GM12878 (cell line): ENCODE measurements around the gene DNAI2. TPM values are rescaled to one million over a fixed set of nuclear protein-coding genes. Genes with fewer than 3 reads are reported as not detected.

Experiments
- ATAC-seq: fragments of 200-7000 bp; cut with Tn5 transposase; 3 replicates; pipeline ENCODE4 v1.9.1; 2020; ENCODE audit warnings: mild to moderate bottlenecking, moderate library complexity
- BruUV-seq: library from RNA; stranded (reverse); fragments of 400-500 nt; replicated peaks from 2 replicates; lab custom pipeline; 2021; lab: Mats Ljungman, UMichigan
- CTCF ChIA-PET: fragments of 300-600 bp; sonication (Branson Sonifier 250); formaldehyde crosslinking; extraction: SDS; loops from one replicate; lab custom pipeline; 2021; ENCODE audit warnings: inconsistent platforms; lab: Yijun Ruan, JAX
- POLR2A ChIA-PET: fragments of 350-600 bp; formaldehyde crosslinking; extraction: SDS; loops from one replicate; lab custom pipeline; 2021; ENCODE audit warnings: inconsistent platforms; lab: Charles Lee
- RAD21 ChIA-PET: fragments of 300-600 bp; sonication (Branson Sonifier 250); formaldehyde crosslinking; loops from one replicate; lab custom pipeline; 2023; ENCODE audit warnings: antibody characterized with exemption; ENCODE audit not compliant: unreplicated experiment; lab: Charles Lee
- SMC1A ChIA-PET: fragments of 300-600 bp; sonication (Branson Sonifier 250); formaldehyde crosslinking; loops from one replicate; lab custom pipeline; 2023; ENCODE audit not compliant: unreplicated experiment, uncharacterized antibody; lab: Charles Lee
- DNase-seq: peaks from one replicate; pipeline ENCODE4 v3.0.0-alpha.2; 2011; ENCODE audit warnings: low read depth, low spot score
- FAIRE-seq: peaks from 3 replicates; lab custom pipeline; 2011; peaks lifted over from hg19 to GRCh38; lab: Jason Lieb, UNC
- H2AFZ ChIP-seq: 2 replicates; pipeline ENCODE4 v1.6.0; 2011; ENCODE audit warnings: low read depth, low read length, control low read depth; ENCODE audit not compliant: control insufficient read depth
- H3K27ac ChIP-seq: 2 replicates; pipeline ENCODE4 v1.5.1; 2011; ENCODE audit warnings: control low read depth; ENCODE audit not compliant: control insufficient read depth, insufficient read depth
- H3K27me3 ChIP-seq, 2 experiments: replicated peaks in 1 of 2; 2 replicates each; pipeline versions ENCODE4 v1.6.0 to v1.6.1; 2011; ENCODE audit warnings: low read length in 1 of 2; ENCODE audit not compliant: control insufficient read depth in 2 of 2, insufficient read depth in 2 of 2
- H3K36me3 ChIP-seq, 2 experiments: 2 replicates each; pipeline ENCODE4 v1.5.1; 2011; ENCODE audit warnings: low read length in 1 of 2; ENCODE audit not compliant: control insufficient read depth in 2 of 2, insufficient read depth in 2 of 2
- H3K4me1 ChIP-seq: 2 replicates; pipeline ENCODE4 v1.6.1; 2011; ENCODE audit warnings: mild to moderate bottlenecking, low read length, moderate library complexity, mixed read lengths; ENCODE audit not compliant: control insufficient read depth, insufficient read depth
- H3K4me2 ChIP-seq: 2 replicates; pipeline ENCODE4 v1.6.0; 2011; ENCODE audit warnings: control low read depth; ENCODE audit not compliant: control insufficient read depth, insufficient read depth
- H3K4me3 ChIP-seq: fragments of 200-600 bp; sonication (generic); 2 replicates; pipeline ENCODE4 v1.5.1; 2016
- H3K79me2 ChIP-seq: 2 replicates; pipeline ENCODE4 v1.6.0; 2011; ENCODE audit warnings: low read length; ENCODE audit not compliant: control insufficient read depth, insufficient read depth
- H3K9ac ChIP-seq: 2 replicates; pipeline ENCODE4 v1.8.0; 2011; ENCODE audit warnings: low read length, control low read depth, mixed read lengths; ENCODE audit not compliant: control insufficient read depth, insufficient read depth
- H3K9me3 ChIP-seq: replicated peaks from 3 replicates; pipeline ENCODE4 v1.5.1; 2011; ENCODE audit warnings: mild to moderate bottlenecking, low read length; ENCODE audit not compliant: control insufficient read depth, insufficient read depth
- H4K20me1 ChIP-seq: 2 replicates; pipeline ENCODE4 v1.6.0; 2011; ENCODE audit not compliant: control insufficient read depth, insufficient read depth
- ELK1 ChIP-seq: IDR thresholded peaks from 2 replicates; pipeline ENCODE4 v1.6.1; 2012; ENCODE audit warnings: low read depth, low read length, improper control_type of control experiment
- GABPA ChIP-seq: IDR thresholded peaks from 2 replicates; pipeline ENCODE4 v1.6.1; 2014; ENCODE audit warnings: antibody characterized with exemption, low read depth, mild to moderate bottlenecking, inconsistent platforms
- HDGF ChIP-seq: fragments of 450-650 bp; IDR thresholded peaks from 2 replicates; pipeline ENCODE4 v1.6.1; 2016; ENCODE audit warnings: antibody characterized with exemption
- KAT2A ChIP-seq: conservative IDR thresholded peaks from 2 replicates; pipeline ENCODE4 v1.6.1; 2011; ENCODE audit warnings: low read depth, low read length; ENCODE audit not compliant: control insufficient read depth
- NFYB ChIP-seq: IDR thresholded peaks from 2 replicates; pipeline ENCODE4 v1.6.1; 2011; ENCODE audit warnings: low read depth, mild to moderate bottlenecking, low read length, improper control_type of control experiment, moderate library complexity; ENCODE audit not compliant: insufficient read depth
- RAD21 ChIP-seq: IDR thresholded peaks from 2 replicates; pipeline ENCODE4 v1.6.1; 2011; ENCODE audit warnings: mild to moderate bottlenecking, low read depth, low read length, moderate library complexity; ENCODE audit not compliant: insufficient read depth
- WRNIP1 ChIP-seq: IDR thresholded peaks from 2 replicates; pipeline ENCODE4 v1.6.1; 2011; ENCODE audit warnings: low read depth, low read length, improper control_type of control experiment, borderline replicate concordance
- ZBTB33 ChIP-seq: fragments of 450-650 bp; IDR thresholded peaks from 2 replicates; pipeline ENCODE4 v1.6.1; 2017; ENCODE audit warnings: mild to moderate bottlenecking
- WGBS: methylation state at CpG from one replicate; pipeline ENCODE4 v1.1.6; 2016; ENCODE audit warnings: low lambda C conversion rate; ENCODE audit not compliant: insufficient replicate concordance, insufficient coverage; ENCODE audit errors: missing lambda C conversion rate; 5-methylcytosine and 5-hydroxymethylcytosine counted together
- in situ Hi-C: fragments of 300-500 bp; cut with MboI; formaldehyde crosslinking; loops from 9 replicates; pipeline ENCODE4 v1.14.3; 2018; ENCODE audit warnings: mixed read lengths
- intact Hi-C: fragments of 100-400 bp; cut with micrococcal nuclease; formaldehyde crosslinking; loops from one replicate; pipeline ENCODE4 v1.14.2; 2022; ENCODE audit not compliant: unreplicated experiment
- polyA plus RNA-seq, 11 experiments: library from polyadenylated mRNA; depleted of rRNA in 4 of 11; unstranded in 6 of 11; stranded (reverse) in 5 of 11; fragments of >200 nt; fragmentation: Nextera tagmentation in 4 of 11; fragmentation: Illumina TruSeq in 1 of 11; extraction: Ambion mirVana in 4 of 11; extraction: Trizol in 1 of 11; gene quantifications; 1 replicate in 1 of 11; 2 replicates in 10 of 11; pipeline versions ENCODE4 v1.2.1 to v1.2.3, GENCODE V29; 2011 to 2016; ENCODE audit warnings: inconsistent platforms in 2 of 11, missing spikeins in 2 of 11, low read depth in 1 of 11
- total RNA-seq, 4 experiments: library from RNA; depleted of rRNA in 3 of 4; stranded (reverse); fragments of >200 nt in 3 of 4; fragmentation: Illumina TruSeq in 1 of 4; extraction: Trizol in 1 of 4; gene quantifications; 2 replicates each; pipeline versions ENCODE4 v1.2.1 to v1.2.3, GENCODE V29; 2013 to 2021

DNAI2 gene
- total and polyA plus RNA-seq, 10 of the 15 experiments (the other 5 are each of a cell fraction or from before 2014, with no cell fraction given): 0.04 to 1.8 (median 0.13) TPM

- BruUV-seq: no TSS peak
- ChIA-PET CTCF (interaction anchor here (0.6 to 8.5 kb wide), 21 partner anchors 9 to 1765 kb away, joined by 3 to 160 read pairs (median 5); partner anchors contain the start of genes BTBD17, CD300LB, GPR142 and RPL38), RAD21 (interaction anchor here (0.7 to 7.9 kb wide), 9 partner anchors 14 to 155 kb away, joined by 3 to 102 read pairs (median 3); partner anchors contain the start of gene TTYH2), SMC1A (interaction anchor here (0.9 to 6.8 kb wide), 7 partner anchors 13 to 170 kb away, joined by 3 to 101 read pairs (median 3); partner anchors contain the start of gene TTYH2), POLR2A (interaction anchor here (0.9 kb wide), 1 partner anchor 14 kb away, joined by 3 read pairs; no protein-coding TSS in a partner anchor)
- Histone ChIP-seq H3K9me3 (no peaks in the 10 kb centered on the region), H2AFZ (no peak overlapping the region), H3K4me2 (no peak overlapping the region), H3K36me3 (no peaks in the 10 kb centered on the region), H3K9ac (no peak overlapping the region), H3K27ac (no peak overlapping the region), H3K27me3 (no peaks in the 10 kb centered on the region), H3K4me1 (no peaks in the 10 kb centered on the region), H3K4me3 (no peak overlapping the region), H3K79me2 (no peaks in the 10 kb centered on the region), H4K20me1 (no peaks in the 10 kb centered on the region)
- WGBS: 30% methylated on average over 7 of the region's 7 CpGs
- no peak for FAIRE-seq
- no peak for TF ChIP-seq NFYB
- no peak for TF ChIP-seq WRNIP1
- TF ChIP-seq GABPA: no peak
- TF ChIP-seq HDGF: no peak
- intact Hi-C loops: no loop called here
- no peak for ATAC-seq
- DNase-seq: no peak
- in situ Hi-C loops: loop anchor here (25.0 kb wide), 1 partner anchor 1886 kb away; no protein-coding TSS in a partner anchor
Observed at GRCh38 chr17:74298778-74299177, 24.7 kb downstream of the DNAI2 start.

- ChIA-PET SMC1A (interaction anchor here (0.7 to 6.8 kb wide), 7 partner anchors 14 to 169 kb away, joined by 3 to 101 read pairs (median 3); partner anchors contain the start of gene TTYH2), CTCF (interaction anchor here (0.6 to 8.5 kb wide), 21 partner anchors 9 to 1764 kb away, joined by 3 to 160 read pairs (median 5); partner anchors contain the start of genes BTBD17, CD300LB, GPR142 and RPL38), RAD21 (interaction anchor here (0.7 to 7.9 kb wide), 11 partner anchors 14 to 233 kb away, joined by 3 to 102 read pairs (median 3); partner anchors contain the start of gene TTYH2), POLR2A (no interaction called here)
- H3K36me3 ChIP-seq: no peaks in the 10 kb centered on the region
- no peaks in the 10 kb centered on the region; the same call in 2 of the 3 replicates for H3K9me3 ChIP-seq
- no peak overlapping the region for H2AFZ ChIP-seq
- in situ Hi-C loops (loop anchor here (25.0 kb wide), 1 partner anchor 1887 kb away; no protein-coding TSS in a partner anchor), intact Hi-C loops (loop anchor here (2.0 to 5.0 kb wide), 4 partner anchors 55 to 303 kb away; partner anchors contain the start of gene CD300LB)
- no peak overlapping the region for H3K4me3 ChIP-seq
- WGBS: 41% methylated on average over 11 of the region's 11 CpGs
- H3K9ac ChIP-seq: no peak overlapping the region
- no peaks in the 10 kb centered on the region for H3K4me1 ChIP-seq
- H4K20me1 ChIP-seq: no peaks in the 10 kb centered on the region; the same call in 1 of the 2 replicates
- no peaks in the 10 kb centered on the region for H3K27me3 ChIP-seq
- ATAC-seq (no peak), DNase-seq (no peak), FAIRE-seq (no peak)
- H3K27ac ChIP-seq: no peak overlapping the region
- no peak overlapping the region for H3K4me2 ChIP-seq
- no TSS peak for BruUV-seq
- no peaks in the 10 kb centered on the region for H3K79me2 ChIP-seq
- TF ChIP-seq ELK1 (no peak), RAD21 (no peak), ZBTB33 (no peak), KAT2A (no peak)
Observed at GRCh38 chr17:74299226-74300009, 25.4 kb downstream of the DNAI2 start.
